ENCODE measurements around the gene GALNTL6.
"Not testable (repeated sequence)": the region's sequence is repeated elsewhere in the genome, so short reads cannot be mapped to it uniquely, and the experiment has no call there.

Gene GALNTL6

DNA sequence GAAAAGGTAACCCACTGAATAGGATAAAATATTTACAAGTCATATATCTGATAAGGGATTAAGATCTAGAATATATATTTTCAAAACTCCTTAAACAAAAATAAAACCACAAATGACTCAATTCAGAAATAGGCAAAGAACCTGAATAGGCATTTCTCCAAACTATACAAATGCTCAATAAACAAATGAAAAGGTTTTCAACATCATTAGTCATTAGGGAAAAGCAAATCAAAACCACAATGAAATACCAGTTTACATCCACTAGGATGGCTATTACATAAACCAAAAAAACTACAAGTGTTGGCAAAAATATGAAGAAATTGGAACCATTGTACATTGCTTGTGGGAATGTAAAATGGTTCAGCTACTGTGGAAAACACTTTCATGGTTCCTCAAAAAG is 1188.4 kb downstream of the GALNTL6 start:
- no peak for DNase-seq

DNA sequence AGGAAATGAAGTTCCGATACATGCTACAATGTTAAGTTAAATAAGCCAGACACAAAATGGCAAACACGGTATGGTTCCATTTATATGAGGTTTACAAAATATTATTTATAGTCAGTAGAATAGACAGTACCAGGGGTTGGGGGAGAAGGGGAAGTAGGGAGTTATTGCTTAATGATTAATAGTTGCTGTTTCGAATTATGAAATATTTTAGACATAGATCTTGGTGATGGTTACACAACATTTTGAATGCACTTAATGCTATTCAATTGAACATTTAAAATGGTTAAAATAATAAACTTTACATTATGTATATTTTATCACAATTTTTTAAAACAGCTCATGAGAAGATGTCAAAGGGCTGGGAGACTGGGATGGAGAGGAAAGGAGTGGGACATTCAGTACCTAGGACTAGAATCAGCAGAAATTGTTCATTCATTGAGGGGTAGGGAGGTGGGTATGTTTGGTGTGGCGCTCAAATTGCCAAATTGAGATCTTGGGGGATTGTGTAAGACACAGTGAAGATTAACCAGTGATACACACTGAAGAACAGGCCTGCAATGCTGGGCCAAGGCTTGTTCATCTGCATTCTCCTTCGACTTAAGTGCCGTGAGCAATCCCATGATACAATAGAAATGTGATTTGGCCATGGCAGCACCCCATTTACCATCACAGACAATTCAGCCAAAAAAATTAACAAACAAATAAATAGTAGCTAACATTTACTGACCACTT is 1189.8 kb downstream of the GALNTL6 start:
- no peak for DNase-seq

DNA sequence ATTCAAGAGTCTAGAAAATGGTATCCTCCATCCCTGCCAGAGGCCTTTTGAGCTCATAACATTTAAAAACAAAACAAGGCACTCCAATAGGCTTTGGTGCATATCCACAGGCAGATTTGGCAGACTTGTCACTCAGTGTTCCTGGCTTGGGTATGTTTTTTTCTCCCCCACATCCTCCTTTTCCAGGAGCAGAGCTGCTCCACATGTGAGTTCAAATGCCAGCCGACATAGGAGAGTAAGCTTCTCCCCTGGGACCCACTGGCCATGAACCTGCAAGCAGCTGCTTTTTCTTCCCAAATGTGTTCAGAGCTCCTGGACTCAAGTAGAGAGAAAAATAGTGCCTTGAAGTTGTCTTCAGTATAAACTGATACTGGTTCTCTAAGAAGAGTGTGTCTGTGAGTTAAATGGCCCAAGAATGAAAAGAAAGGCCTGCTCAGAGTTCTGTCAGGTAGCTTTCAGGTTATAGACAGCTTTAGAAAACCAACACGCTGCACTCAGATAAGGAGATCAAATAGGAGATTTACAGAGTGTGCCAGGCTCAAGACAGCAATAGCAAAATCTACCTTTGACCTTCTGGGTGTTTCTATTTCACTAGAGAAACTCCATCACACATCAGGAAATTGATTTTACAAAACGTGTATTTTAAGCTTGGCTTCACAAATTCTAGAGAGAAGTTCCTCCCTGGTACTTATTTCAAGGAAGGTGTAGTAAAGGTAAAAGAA is 1192.9 kb downstream of the GALNTL6 start:
- DNase-seq: peak; percentile 45

DNA sequence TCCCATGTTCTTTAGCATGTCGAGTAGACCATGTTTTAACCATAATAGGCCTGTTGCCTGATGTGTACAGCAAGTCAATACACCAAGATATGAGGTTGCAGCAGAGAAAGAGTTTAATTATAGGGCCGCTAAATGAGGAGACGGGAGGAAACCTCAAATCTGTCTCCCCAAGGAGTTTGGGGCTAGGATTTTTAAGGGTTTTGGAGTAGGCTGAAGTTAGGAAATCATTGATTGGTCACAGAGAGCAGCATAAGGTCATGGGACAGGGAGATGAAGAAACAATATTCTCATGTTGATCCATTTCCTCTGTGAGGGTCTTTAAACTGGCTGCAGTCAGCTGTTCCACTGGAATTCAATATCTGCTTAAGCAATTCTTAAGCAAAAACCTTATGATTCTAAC is 1195.2 kb downstream of the GALNTL6 start:
- DNase-seq: no peak

DNA sequence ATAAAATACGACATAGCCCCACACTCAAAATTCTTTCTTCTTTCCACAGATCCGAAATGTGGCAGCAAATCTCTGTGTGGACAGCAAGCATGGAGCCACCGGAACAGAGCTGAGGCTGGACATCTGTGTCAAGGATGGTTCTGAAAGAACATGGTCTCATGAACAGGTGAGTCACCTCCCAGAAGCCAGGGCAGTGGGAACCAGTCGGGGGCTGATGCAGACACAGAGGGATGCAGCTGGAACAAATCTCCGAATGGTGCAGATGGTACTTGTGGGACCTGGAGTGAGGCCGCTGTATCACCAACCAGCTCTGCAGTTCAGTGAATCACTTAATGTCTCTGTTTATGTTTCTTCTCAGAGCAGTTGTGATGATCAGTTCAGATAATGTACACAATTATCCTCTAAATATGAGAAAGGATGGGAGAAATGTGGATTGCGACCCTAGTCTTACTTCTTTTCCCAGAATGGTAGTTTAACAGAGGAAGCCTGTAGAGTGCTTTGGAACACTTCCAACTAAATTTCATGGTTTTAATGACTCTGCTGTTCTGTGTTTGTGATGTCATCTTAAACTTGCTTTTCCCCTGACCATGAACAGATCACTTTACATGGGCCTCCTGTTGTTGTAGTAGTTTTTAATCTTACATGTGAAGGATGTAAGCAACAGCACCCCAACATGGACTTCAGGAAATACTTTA is 1196.1 kb downstream of the GALNTL6 start:
- DNase-seq: no peak

DNA sequence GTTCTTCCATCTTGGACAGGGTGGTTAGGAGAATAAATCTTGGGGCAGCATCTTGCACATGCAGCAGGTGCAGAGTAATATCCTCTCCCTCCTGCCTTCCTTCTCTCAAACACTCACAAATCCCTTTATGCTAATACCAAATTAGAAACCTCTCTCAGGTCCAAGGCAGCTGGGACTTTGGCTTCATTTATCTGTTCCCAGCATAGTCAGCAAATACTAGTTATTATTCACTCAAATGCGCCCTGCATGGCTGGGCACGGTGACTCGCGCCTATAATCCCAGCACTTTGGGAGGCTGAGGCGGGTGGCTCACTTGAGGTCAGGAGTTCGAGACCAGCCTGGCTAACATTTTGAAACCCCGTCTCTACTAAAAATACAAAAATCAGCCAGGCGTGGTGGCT is 1199.4 kb downstream of the GALNTL6 start:
- no peak for DNase-seq

DNA sequence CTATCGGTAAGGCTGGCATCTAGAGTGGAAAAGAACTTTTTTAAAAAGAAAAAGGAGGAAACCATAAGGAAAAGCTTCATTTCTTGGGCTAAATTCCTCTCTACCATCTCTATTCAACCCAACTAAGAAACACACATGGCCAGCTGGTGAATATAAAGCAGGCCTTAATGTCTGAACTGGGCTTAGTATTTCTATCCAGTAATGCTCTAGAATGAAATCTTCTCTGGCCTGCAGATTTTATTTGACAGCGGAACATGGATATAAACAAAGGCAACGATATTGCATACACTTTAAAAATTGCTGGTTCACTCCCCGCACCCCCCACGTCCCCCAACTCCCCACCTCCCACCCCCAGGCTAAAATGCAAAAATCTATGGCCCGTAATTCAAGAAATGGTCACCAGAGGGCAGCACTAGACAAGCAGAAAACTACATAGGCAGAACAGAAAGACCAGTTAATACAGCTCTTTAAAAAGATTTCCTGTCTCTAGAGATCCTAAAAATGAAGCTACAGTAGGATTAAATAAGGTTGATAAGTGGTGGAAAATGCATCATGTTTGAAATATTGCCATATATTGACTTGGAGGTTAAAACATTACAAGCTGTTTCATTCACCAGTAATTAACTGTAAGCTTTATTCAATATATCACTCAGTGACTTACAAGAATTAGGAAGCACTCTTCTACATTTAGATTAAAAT is 1200.2 kb downstream of the GALNTL6 start:
- DNase-seq: peak; percentile 47

DNA sequence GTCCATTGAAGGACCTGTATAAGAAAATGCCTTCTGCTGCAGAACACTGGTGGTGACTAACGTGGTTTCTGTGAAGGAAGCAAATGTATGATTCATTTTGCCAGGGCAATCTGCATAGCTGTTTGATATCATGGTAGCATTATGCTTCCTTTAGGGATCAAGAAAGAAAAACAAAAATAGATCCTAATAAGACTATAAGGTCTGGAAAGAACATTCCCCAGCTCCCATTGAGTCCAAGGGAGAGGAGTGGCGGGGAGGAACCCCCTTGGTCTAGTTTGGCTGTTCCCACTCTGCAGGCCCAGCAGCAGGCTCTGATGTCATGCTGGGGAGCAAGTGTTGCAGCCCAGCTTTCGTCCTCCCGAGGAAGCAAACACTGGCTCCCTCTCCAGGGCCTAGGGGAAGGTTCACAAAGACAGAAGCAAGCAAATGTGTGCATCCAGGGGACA is 1200.9 kb downstream of the GALNTL6 start:
- DNase-seq: no peak

DNA sequence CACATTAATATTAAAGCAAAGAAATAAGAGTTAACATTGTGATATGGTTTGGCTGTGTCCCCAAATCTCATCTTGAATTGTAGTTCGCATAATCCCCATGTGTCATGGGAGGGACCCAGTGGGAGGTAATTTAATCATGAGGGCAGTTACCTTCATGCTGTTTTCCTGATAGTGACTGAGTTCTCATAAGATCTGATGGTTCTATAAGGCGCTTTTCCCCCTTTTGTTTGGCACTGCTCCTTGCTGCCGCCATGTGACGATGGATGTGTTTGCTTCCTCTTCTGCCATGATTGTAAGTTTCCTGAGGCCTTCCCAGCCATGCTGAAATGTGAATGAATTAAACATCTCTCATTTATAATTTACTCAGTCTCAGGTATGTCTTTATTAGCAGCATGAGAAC is 1201.6 kb downstream of the GALNTL6 start:
- DNase-seq: no peak

DNA sequence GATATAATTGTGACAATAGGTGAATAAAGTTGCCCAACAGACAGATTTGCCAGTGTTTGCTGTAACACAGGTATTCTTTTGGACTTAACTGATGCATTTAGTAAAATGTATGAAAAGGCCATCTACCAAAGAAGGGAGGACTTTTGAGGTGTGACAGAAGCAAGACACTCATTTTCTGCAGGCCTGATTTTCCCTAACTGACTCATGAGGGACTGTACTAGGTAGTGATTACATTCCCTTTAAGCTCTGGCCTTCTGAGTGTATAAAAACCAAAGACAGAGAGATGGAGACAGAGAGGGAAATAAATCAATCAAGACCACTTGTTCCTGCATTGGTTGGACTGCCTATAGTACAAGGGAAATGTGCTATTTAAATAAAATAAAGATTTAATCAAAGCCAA is 1204.6 kb downstream of the GALNTL6 start:
- DNase-seq: no peak

DNA sequence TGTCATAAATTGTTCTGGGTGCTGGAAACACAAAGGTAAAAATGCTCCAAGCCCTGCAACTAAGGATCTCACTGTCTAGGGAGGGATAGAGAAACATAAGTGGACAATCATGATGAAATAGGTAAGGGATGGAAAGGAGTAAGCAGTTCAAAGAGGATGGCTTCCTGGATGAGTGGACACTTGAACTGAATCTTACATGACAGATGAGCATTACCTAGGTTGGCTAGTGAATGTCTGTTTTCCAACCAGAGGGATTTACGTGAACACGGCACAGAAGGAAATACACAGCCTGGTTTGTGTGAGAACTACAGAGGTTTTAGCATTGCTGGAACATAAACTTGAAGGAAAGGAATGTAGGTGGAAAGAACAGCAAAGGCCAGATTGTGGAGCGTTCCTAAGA is 1205.2 kb downstream of the GALNTL6 start:
- DNase-seq: no peak

DNA sequence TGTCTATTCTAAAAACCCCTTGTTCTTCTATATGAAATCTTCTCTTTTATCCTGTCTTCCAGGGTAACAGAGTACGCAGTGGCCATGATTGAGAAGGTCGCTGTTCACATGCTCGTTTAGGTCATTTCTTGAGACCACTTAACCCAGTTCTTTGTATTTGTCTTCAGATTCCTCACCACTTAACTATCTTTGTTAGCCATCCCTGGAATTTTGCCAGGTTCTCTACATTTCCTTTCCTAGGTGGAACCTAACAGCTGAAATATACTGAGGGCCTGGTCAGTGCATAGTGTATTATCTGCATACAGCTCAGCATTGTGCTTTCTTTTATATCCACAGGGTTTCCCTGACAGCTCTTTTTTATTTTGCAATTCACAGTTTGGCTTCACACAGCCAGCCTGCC is 1206.5 kb downstream of the GALNTL6 start:
- peak; percentile 15 for DNase-seq

DNA sequence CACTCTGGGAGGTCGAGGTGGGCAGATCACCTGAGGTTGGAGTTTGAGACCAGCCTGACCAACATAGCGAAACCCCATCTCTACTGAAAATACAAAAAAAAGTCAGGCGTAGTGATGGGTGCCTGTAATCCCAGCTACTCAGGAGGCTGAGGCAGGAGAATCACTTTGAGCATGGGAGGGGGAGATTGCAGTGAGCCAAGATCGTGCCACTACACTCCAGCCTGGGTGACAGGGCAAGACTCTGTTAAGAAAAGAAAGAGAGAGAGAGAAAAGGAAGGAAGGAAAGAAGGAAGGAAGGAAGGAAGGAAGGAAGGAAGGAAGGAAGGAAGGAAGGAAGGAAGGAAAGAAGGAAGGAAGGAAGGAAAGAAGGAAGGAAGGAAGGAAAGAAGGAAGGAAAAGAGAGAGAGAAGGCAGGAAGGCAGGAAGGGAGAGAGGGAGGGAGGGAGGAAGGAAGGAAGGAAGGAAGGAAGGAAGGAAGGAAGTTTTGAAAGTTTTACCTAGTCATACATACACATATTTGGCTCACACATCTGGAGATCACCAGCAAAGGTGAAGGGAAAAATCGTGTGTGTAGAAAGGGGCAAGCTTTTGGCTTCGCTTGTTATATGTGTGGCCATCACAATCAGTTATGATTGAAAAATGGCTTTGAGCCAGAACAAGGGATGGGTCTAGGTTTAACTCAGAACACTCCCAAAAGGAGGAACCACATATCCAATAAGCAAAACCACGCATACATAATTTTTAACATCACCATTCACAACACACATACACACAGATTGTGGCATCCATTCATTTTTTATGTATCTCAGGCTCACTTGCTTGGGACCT is 1208.8 kb downstream of the GALNTL6 start:
- DNase-seq: not testable (repeated sequence)

DNA sequence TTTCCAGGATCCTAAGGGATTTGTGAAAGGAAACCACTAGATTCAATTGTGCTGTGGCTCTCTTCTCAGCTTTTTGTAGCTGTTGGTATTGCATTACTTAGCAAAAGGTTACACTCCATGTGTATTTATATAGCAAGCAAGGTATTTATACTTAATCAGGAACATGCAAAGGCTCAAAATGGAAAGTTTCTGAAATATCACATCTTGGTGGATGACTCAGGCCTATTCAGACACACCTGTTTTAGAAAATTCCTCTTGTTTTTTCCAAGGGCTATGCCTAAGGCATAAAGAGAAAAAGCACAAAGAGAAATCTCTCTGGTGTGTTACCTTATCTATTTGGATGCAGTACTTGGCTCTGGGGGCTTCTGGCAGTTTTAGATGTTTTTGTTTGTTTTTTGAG is 1211.0 kb downstream of the GALNTL6 start:
- no peak for DNase-seq

DNA sequence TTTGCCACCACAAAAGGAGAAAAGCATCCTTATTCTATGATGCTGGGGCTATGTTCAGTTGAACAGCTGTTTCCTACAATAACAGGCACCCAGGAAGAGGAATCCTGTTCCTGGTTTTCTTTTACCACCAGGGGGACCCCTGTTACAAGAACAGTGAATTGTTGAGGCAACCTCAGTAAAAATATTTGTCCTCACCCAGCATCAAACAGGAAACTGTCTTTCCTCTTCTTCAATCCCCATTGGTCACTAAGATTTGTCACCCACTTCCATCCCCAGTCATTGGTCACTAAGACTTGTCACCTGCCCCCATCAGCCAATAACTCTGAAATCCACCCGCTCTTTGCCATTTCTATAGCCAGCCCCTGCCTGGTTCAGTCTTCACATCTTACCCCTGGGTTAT is 1211.9 kb downstream of the GALNTL6 start:
- no peak for DNase-seq

DNA sequence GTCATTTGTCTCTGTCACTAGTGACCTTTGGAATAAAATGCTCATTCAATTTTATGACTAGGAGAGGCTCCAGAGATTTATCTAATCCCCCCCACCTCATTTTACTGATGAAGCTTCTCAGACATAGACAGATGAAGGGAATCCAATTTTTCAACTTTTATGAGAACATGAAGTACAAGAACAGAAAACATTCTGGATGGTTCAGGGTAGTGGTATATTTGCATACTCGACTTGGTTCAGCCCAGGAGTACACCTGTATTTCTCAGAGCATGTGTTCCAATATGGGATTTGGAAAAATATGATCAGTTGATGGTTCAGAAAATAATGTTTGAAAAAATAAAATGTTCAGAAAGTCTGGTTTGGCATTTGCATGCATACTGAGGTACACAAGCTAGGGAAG is 1224.0 kb downstream of the GALNTL6 start:
- DNase-seq: no peak

DNA sequence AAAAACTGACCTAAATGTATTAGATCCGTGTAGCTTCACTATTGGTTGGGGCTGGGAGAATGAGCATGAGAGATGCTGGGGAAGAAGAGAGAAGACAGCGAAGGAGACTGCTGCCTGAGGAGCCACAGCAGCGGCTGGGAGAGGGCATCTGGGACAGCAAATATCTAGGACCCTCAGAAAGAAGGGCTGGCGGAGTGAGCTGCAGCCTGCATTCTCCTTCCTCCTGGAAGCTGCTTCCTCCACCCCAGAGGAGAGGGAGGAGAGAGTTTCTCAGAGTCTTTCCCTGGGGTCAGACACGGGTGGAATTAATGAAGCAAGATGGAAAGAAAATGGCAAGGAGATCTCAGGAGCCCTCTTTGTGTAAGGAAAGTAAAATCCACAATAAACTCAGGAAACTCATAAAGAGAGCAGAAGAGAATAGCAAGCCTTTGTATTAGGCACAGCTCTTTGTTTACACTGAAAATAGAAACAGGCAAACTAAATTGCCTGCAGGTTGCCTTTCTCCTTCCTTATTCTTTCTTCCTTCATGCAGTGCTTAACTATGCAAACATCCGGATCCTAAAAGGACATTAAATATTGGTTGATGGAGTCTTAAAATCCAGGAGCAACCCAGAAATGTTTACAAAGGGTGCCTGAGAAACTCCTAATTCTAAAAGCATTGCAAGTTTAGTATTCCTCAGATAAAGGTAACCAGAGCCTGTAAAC is 1225.1 kb downstream of the GALNTL6 start:
- no peak for DNase-seq

DNA sequence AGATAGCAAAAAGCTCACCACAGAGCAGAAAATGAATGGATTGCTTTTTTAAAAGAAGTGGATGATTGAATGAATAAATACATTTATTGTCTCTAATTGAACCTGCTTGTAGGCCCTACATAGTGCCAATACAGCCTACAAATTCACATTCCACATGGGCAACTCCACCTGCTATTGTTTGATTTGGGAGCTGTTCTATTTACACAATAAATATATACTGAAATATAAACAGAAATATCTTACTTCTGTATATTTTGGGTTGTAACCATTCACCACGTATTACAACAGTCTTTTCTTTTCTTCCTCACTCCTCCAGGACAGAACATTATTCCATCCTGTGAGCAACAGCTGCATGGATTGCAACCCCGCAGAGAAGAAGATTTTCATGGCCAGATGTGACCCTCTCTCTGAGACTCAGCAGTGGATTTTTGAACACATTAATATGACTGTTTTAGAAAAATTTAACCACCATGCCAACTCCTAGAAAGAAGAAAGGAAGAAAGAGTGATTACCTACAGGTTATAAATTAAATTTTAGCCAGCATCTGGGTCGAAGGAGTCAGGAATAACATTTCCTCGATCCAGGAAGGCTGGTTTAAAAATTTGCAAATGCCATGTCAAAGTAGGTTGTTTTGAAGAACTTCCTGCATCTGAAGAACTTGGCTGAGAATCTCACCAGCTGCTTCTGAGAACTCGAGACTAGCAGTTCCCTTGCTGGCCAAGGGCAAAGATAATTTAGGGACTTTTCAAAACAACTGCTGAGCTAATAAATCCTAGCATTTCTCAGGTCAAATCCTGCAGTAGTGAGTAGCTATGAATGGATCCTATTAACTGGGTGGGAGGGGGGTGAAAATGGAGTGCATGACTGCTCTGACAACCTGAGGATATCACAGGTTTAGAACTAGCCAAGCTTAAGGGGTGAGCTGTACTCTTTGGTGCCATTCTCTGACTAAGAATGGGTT is 1226.7 kb downstream of the GALNTL6 start:
- peak; percentile 62 for DNase-seq

DNA sequence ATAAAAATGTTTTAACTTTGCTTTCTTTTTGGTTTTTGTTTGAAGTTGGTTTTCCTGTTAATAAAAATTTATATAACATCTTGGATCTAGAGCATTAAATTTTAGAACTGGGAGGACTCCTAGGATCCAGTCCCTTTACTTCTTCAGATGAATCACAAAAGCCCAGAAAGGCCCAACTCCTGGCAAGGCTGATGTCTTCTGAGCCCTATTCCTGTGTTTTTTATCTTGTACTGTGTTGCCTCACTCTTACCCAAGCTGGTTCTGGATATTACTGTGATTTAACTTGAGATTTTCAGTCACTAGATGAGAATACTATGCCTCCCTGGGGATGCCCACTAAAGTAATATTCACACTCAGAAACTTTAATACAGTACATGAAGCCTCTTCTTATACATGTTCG is 1228.3 kb downstream of the GALNTL6 start:
- DNase-seq: no peak

DNA sequence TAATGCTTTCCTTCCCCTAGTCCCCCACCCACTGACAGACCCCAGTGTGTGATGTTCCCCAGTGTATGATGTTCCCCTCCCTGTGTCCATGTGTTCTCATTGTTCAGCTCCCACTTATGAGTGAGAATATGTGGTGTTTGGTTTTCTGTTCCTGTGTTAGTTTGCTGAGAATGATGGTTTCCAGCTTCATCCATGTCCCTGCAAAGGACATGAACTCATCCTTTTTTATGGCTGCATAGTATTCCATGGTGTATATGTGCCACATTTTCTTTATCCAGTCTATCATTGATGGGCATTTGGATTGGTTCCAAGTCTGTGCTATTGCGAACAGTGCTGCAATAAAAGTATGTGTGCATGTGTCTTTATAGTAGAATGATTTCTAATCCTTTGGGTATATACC is 1228.9 kb downstream of the GALNTL6 start:
- not testable (repeated sequence) for DNase-seq

DNA sequence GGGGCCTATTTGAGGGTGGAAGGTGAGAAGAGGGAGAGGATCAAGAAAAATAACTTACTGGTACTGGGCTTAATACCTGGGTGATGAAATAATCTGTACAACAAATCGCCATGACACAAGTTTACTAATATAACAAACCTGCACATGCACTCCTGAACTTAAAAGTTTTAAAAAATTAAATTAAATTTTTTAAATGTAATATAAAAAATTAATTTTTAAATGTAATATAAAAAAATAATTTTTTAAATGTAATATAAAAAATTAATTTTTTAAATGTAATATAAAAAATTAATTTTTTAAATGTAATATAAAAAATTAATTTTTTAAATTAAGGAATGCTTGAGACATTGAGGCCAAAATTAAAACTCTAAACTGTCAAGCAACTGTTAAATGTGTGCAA is 1231.1 kb downstream of the GALNTL6 start:
- no peak for DNase-seq

Data from NCI-H2029 treated with DMSO at 0.1 percent for 48 hours (cell line).